ENCODE results near the gene FEN1.

- TF ChIP-seq, protein P1, sequence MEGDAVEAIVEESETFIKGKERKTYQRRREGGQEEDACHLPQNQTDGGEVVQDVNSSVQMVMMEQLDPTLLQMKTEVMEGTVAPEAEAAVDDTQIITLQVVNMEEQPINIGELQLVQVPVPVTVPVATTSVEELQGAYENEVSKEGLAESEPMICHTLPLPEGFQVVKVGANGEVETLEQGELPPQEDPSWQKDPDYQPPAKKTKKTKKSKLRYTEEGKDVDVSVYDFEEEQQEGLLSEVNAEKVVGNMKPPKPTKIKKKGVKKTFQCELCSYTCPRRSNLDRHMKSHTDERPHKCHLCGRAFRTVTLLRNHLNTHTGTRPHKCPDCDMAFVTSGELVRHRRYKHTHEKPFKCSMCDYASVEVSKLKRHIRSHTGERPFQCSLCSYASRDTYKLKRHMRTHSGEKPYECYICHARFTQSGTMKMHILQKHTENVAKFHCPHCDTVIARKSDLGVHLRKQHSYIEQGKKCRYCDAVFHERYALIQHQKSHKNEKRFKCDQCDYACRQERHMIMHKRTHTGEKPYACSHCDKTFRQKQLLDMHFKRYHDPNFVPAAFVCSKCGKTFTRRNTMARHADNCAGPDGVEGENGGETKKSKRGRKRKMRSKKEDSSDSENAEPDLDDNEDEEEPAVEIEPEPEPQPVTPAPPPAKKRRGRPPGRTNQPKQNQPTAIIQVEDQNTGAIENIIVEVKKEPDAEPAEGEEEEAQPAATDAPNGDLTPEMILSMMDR (IDR thresholded peaks at IDR 0.05), result no peak
- TF ChIP-seq EZH2 (IDR thresholded peaks at IDR 0.05; ENCODE audit: borderline replicate concordance, insufficient read depth, low read depth, low read length, poor library complexity, severe bottlenecking), result no peak
Measured at GRCh38 chr11:61763930-61764605, 28.6 kb upstream of the FEN1 start.

Data from B cell (primary cell).